Measurements from ENCODE around the gene KPNB1.

- TF ChIP-seq CTCF (IDR thresholded peaks at IDR 0.05) (no peak), EP300 (IDR thresholded peaks at IDR 0.05) (no peak)
These were observed 66.1 kb downstream of the KPNB1 start for GRCh38 chr17:47715669-47716325.
